BE2C (cell line): ENCODE data around the gene HSD3B1.

Source experiments
- DNase-seq: peaks from one replicate; pipeline ENCODE4 v3.0.0-alpha.2; 2020
- H3K27me3 ChIP-seq: fragments of 250-450 bp; sonication (Bioruptor Pico); 2 replicates; pipeline ENCODE4 v1.5.1; 2020; ENCODE audit warnings: mild to moderate bottlenecking
- H3K36me3 ChIP-seq: fragments of 250-450 bp; sonication (Bioruptor Pico); 2 replicates; pipeline ENCODE4 v1.5.1; 2020; ENCODE audit warnings: mild to moderate bottlenecking
- H3K4me1 ChIP-seq: fragments of 250-450 bp; sonication (Bioruptor Pico); 2 replicates; pipeline ENCODE4 v1.5.1; 2020
- H3K4me3 ChIP-seq: 2 replicates; pipeline ENCODE4 v1.5.1; 2011; ENCODE audit warnings: low read depth, low read length
- H3K9me3 ChIP-seq: fragments of 250-450 bp; sonication (Bioruptor Pico); 2 replicates; pipeline ENCODE4 v1.5.1; 2020
- TF ChIP-seq, protein P1 (sequence below): IDR thresholded peaks from 2 replicates; pipeline ENCODE4 v1.5.1; 2012; ENCODE audit warnings: mild to moderate bottlenecking, low read depth, low read length

Gene HSD3B1

DNA sequence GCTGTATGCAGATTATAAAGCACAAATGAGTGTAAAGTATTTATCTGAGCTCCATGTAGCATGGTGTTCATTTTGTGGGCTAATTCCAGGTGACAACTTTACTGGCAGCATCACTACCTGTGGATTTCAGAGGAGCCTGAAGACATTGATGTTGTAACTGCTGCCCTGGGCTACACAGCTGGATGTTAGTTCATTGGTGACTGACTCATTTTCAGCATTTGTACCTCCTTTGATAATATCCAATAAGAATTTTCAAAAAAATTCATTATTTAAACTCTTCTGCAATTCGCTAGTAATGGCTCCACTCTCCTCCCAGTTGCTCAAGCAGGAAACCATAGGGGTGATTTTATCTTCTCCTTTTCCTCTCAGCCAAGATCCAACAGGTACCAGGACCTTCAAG is 37.3 kb upstream of the HSD3B1 start:
- TF ChIP-seq, protein P1, sequence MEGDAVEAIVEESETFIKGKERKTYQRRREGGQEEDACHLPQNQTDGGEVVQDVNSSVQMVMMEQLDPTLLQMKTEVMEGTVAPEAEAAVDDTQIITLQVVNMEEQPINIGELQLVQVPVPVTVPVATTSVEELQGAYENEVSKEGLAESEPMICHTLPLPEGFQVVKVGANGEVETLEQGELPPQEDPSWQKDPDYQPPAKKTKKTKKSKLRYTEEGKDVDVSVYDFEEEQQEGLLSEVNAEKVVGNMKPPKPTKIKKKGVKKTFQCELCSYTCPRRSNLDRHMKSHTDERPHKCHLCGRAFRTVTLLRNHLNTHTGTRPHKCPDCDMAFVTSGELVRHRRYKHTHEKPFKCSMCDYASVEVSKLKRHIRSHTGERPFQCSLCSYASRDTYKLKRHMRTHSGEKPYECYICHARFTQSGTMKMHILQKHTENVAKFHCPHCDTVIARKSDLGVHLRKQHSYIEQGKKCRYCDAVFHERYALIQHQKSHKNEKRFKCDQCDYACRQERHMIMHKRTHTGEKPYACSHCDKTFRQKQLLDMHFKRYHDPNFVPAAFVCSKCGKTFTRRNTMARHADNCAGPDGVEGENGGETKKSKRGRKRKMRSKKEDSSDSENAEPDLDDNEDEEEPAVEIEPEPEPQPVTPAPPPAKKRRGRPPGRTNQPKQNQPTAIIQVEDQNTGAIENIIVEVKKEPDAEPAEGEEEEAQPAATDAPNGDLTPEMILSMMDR, result no peak
- no peaks in the 10 kb centered on the region for H3K4me1 ChIP-seq
- no peak for DNase-seq
- no peaks in the 10 kb centered on the region for H3K36me3 ChIP-seq
- no peak overlapping the region for H3K4me3 ChIP-seq
- no peaks in the 10 kb centered on the region for H3K27me3 ChIP-seq
- H3K9me3 ChIP-seq, result no peaks in the 10 kb centered on the region

- Histone ChIP-seq H3K4me3 (no peak overlapping the region), H3K9me3 (no peaks in the 10 kb centered on the region), H3K36me3 (no peaks in the 10 kb centered on the region), H3K4me1 (no peaks in the 10 kb centered on the region), H3K27me3 (no peaks in the 10 kb centered on the region)
- no peak for DNase-seq
- TF ChIP-seq, protein P1, result no peak
Measured at GRCh38 chr1:119470377-119470776, 36.6 kb upstream of the HSD3B1 start.

- no peaks in the 10 kb centered on the region for H3K4me1 ChIP-seq
- H3K36me3 ChIP-seq, result no peaks in the 10 kb centered on the region
- no peak for DNase-seq
- no peak overlapping the region for H3K4me3 ChIP-seq
- no peaks in the 10 kb centered on the region for H3K27me3 ChIP-seq
- no peaks in the 10 kb centered on the region for H3K9me3 ChIP-seq
- TF ChIP-seq, protein P1, result no peak
Measured at GRCh38 chr1:119470958-119471357, 36.1 kb upstream of the HSD3B1 start.

GRCh38 chr1:119471566-119471965 is 35.4 kb upstream of the HSD3B1 start:
- Histone ChIP-seq H3K4me1 (no peaks in the 10 kb centered on the region), H3K9me3 (no peaks in the 10 kb centered on the region), H3K36me3 (no peaks in the 10 kb centered on the region), H3K27me3 (no peaks in the 10 kb centered on the region), H3K4me3 (no peak overlapping the region)
- no peak for DNase-seq
- TF ChIP-seq, protein P1, result no peak

GRCh38 chr1:119472080-119472818 is 34.8 kb upstream of the HSD3B1 start:
- no peaks in the 10 kb centered on the region for H3K27me3 ChIP-seq
- H3K9me3 ChIP-seq, result no peaks in the 10 kb centered on the region
- DNase-seq, result no peak
- no peak overlapping the region for H3K4me3 ChIP-seq
- TF ChIP-seq, protein P1, result no peak
- H3K36me3 ChIP-seq, result no peaks in the 10 kb centered on the region
- no peaks in the 10 kb centered on the region for H3K4me1 ChIP-seq

- H3K27me3 ChIP-seq, result no peaks in the 10 kb centered on the region
- TF ChIP-seq, protein P1, result no peak
- no peaks in the 10 kb centered on the region for H3K9me3 ChIP-seq
- H3K4me1 ChIP-seq, result no peaks in the 10 kb centered on the region
- DNase-seq, result no peak
- no peaks in the 10 kb centered on the region for H3K36me3 ChIP-seq
- no peak overlapping the region for H3K4me3 ChIP-seq
Measured at GRCh38 chr1:119472819-119473175, 34.2 kb upstream of the HSD3B1 start.
